ENCODE measurements around the gene TRAP1.
A peak's percentile ranks its signal among the peaks of the same experiment; 100 is the strongest.

The TRAP1 gene

GRCh38 chr16:3643095-3643730 lies 74.1 kb downstream of the TRAP1 start:
- H3K4me3 ChIP-seq: no peak overlapping the region
- no peak overlapping the region for H3K27ac ChIP-seq
- no peaks in the 10 kb centered on the region for H3K36me3 ChIP-seq (ENCODE audit: insufficient read depth, low read length)
- TF ChIP-seq POLR2AphosphoS5 (IDR thresholded peaks at IDR 0.05; ENCODE audit: borderline replicate concordance, low read depth, low read length): no peak
- TF ChIP-seq EZH2 (IDR thresholded peaks at IDR 0.05): no peak
- no peak for TF ChIP-seq FOXP2 (optimal IDR thresholded peaks at IDR 0.05; ENCODE audit: control extremely low read depth, extremely low read length, insufficient read depth)
- no peak overlapping the region for H3K9ac ChIP-seq (ENCODE audit: insufficient read length)
- DNase-seq (ENCODE audit: low read depth, low spot score): no peak
- no peaks in the 10 kb centered on the region for H3K9me3 ChIP-seq (ENCODE audit: low read depth, low read length)

GRCh38 chr16:3642397-3643094 lies 74.8 kb downstream of the TRAP1 start:
- TF ChIP-seq POLR2AphosphoS5 (IDR thresholded peaks at IDR 0.05; ENCODE audit: borderline replicate concordance, low read depth, low read length) (no peak), FOXP2 (optimal IDR thresholded peaks at IDR 0.05; ENCODE audit: control extremely low read depth, extremely low read length, insufficient read depth) (no peak), EZH2 (IDR thresholded peaks at IDR 0.05) (no peak)
- H3K9me3 ChIP-seq (ENCODE audit: low read depth, low read length): no peaks in the 10 kb centered on the region
- no peaks in the 10 kb centered on the region for H3K36me3 ChIP-seq (ENCODE audit: insufficient read depth, low read length)
- no peak for DNase-seq (ENCODE audit: low read depth, low spot score)
- H3K4me3 ChIP-seq: no peak overlapping the region
- H3K27ac ChIP-seq: no peak overlapping the region
- no peak overlapping the region for H3K9ac ChIP-seq (ENCODE audit: insufficient read length)

GRCh38 chr16:3641801-3642396 lies 75.4 kb downstream of the TRAP1 start:
- H3K36me3 ChIP-seq (ENCODE audit: insufficient read depth, low read length): no peaks in the 10 kb centered on the region
- H3K27ac ChIP-seq: no peak overlapping the region
- TF ChIP-seq EZH2 (IDR thresholded peaks at IDR 0.05) (no peak), POLR2AphosphoS5 (IDR thresholded peaks at IDR 0.05; ENCODE audit: borderline replicate concordance, low read depth, low read length) (no peak), FOXP2 (optimal IDR thresholded peaks at IDR 0.05; ENCODE audit: control extremely low read depth, extremely low read length, insufficient read depth) (no peak)
- no peaks in the 10 kb centered on the region for H3K9me3 ChIP-seq (ENCODE audit: low read depth, low read length)
- no peak overlapping the region for H3K4me3 ChIP-seq
- no peak overlapping the region for H3K9ac ChIP-seq (ENCODE audit: insufficient read length)
- DNase-seq (ENCODE audit: low read depth, low spot score): no peak

- TF ChIP-seq FOXP2 (optimal IDR thresholded peaks at IDR 0.05; ENCODE audit: control extremely low read depth, extremely low read length, insufficient read depth) (no peak), EZH2 (IDR thresholded peaks at IDR 0.05) (no peak), POLR2AphosphoS5 (IDR thresholded peaks at IDR 0.05; ENCODE audit: borderline replicate concordance, low read depth, low read length) (no peak)
These were observed 76.5 kb downstream of the TRAP1 start for GRCh38 chr16:3640632-3641501.

GRCh38 chr16:3640207-3640606 lies 77.1 kb downstream of the TRAP1 start:
- Histone ChIP-seq H3K9ac (ENCODE audit: insufficient read length) (no peak overlapping the region), H3K4me3 (no peak overlapping the region), H3K36me3 (ENCODE audit: insufficient read depth, low read length) (no peaks in the 10 kb centered on the region), H3K9me3 (ENCODE audit: low read depth, low read length) (0 out of 2 replicates have a peak, but pooled peaks cover 6% of the 10 kb centered on the region), H3K27ac (no peak overlapping the region)
- no peak for DNase-seq (ENCODE audit: low read depth, low spot score)
- no peak for TF ChIP-seq EZH2 (IDR thresholded peaks at IDR 0.05)
- no peak for TF ChIP-seq POLR2AphosphoS5 (IDR thresholded peaks at IDR 0.05; ENCODE audit: borderline replicate concordance, low read depth, low read length)
- TF ChIP-seq FOXP2 (optimal IDR thresholded peaks at IDR 0.05; ENCODE audit: control extremely low read depth, extremely low read length, insufficient read depth): no peak

More at GRCh38 chr16:3640632-3641501, 76.5 kb downstream of the TRAP1 start:
- no peak overlapping the region for H3K9ac ChIP-seq (ENCODE audit: insufficient read length)
- no peak overlapping the region for H3K27ac ChIP-seq
- no peaks in the 10 kb centered on the region for H3K36me3 ChIP-seq (ENCODE audit: insufficient read depth, low read length)
- H3K4me3 ChIP-seq: no peak overlapping the region
- 0 out of 2 replicates have a peak, but pooled peaks cover 4% of the 10 kb centered on the region for H3K9me3 ChIP-seq (ENCODE audit: low read depth, low read length)
- no peak for DNase-seq (ENCODE audit: low read depth, low spot score)

GRCh38 chr16:3638916-3639644 lies 78.2 kb downstream of the TRAP1 start:
- no peak for TF ChIP-seq FOXP2 (optimal IDR thresholded peaks at IDR 0.05; ENCODE audit: control extremely low read depth, extremely low read length, insufficient read depth)
- TF ChIP-seq EZH2 (IDR thresholded peaks at IDR 0.05): no peak
- no peak for TF ChIP-seq POLR2AphosphoS5 (IDR thresholded peaks at IDR 0.05; ENCODE audit: borderline replicate concordance, low read depth, low read length)
- Histone ChIP-seq H3K36me3 (ENCODE audit: insufficient read depth, low read length) (no peaks in the 10 kb centered on the region), H3K4me3 (no peak overlapping the region), H3K27ac (no peak overlapping the region), H3K9me3 (ENCODE audit: low read depth, low read length) (0 out of 2 replicates have a peak, but pooled peaks cover 6% of the 10 kb centered on the region), H3K9ac (ENCODE audit: insufficient read length) (no peak overlapping the region)
- DNase-seq (ENCODE audit: low read depth, low spot score): no peak

- Histone ChIP-seq H3K27ac (peak overlapping the region; percentile 81), H3K9ac (ENCODE audit: insufficient read length) (peak overlapping the region; percentile 1), H3K9me3 (ENCODE audit: low read depth, low read length) (0 out of 2 replicates have a peak, but pooled peaks cover 6% of the 10 kb centered on the region), H3K4me3 (peak overlapping the region; percentile 7; the same call in 1 of the 2 replicates), H3K36me3 (ENCODE audit: insufficient read depth, low read length) (no peaks in the 10 kb centered on the region)
- DNase-seq (ENCODE audit: low read depth, low spot score): peak; percentile 53
- no peak for TF ChIP-seq FOXP2 (optimal IDR thresholded peaks at IDR 0.05; ENCODE audit: control extremely low read depth, extremely low read length, insufficient read depth)
- no peak for TF ChIP-seq EZH2 (IDR thresholded peaks at IDR 0.05)
- no peak; the same call in 1 of the 2 replicates for TF ChIP-seq POLR2AphosphoS5 (IDR thresholded peaks at IDR 0.05; ENCODE audit: borderline replicate concordance, low read depth, low read length)
These were observed 79.9 kb downstream of the TRAP1 start for GRCh38 chr16:3637371-3637923.
